Measurements from ENCODE around the gene PSMD12. TPM values are rescaled to one million over a fixed set of nuclear protein-coding genes. Genes with fewer than 3 reads are reported as not detected.

The PSMD12 gene
- total and polyA plus RNA-seq, 9 of the 15 experiments (the other 6 are each of a cell fraction or from before 2014, with no cell fraction given) = 36.6 to 150 (median 65.5) TPM

DNA sequence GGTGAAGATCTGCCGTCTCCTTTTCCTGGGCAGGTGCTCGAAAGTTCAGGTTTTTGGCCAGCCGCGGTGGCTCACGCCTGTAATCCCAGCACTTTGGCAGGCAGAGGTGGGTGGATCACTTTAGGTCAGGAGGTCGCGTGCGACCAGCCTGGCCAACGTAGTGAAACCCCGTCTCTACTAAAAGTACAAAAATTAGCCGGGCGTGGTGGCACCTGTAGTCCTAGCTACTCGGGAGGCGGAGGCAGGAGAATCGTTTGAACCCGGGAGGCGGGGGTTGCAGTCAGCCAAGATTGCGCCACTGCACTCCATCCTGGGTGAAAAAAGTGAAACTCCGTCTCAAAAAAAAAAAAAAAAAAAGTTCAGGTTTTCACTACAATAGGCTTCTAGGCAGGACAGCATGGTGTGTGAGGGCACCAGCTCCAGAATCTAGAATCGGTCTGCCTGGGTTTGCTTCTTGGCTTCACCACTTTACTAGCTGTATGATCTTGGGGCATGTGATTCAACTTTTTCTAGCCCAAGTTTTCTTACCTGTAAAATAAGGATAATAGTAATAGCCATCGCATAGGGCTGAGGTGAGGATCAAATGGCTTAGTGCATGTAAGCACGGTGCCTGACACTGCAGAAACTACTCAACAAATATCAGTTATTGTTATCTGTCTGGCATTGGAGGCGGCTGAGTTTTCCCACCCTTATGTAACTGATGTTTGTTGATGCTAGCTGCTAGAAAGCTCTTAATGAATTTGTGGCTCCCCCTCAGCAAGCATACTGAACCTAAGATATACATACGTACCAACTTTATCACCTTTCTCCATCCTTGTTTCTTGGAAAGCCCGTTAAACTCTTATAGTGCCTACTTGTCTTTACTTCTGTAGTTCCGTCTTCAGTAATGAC is 1.3 kb downstream of the PSMD12 start (continued):
- TF ChIP-seq CBX2 (IDR thresholded peaks at IDR 0.05; ENCODE audit: insufficient read depth, low read length, poor library complexity, severe bottlenecking) (no peak), ZKSCAN1 (IDR thresholded peaks at IDR 0.05; ENCODE audit: low read depth, low read length) (no peak), POLR2G (IDR thresholded peaks at IDR 0.05; ENCODE audit: low read depth, low read length) (0 out of 2 replicates have a peak, but pooled peaks have one; percentile 24), CEBPB (tag; IDR thresholded peaks at IDR 0.05) (peak; percentile 77), NR4A1 (CRISPR knock-in tag; IDR thresholded peaks at IDR 0.05) (no peak), NR4A1 (tag; IDR thresholded peaks at IDR 0.05) (no peak), ZKSCAN8 (CRISPR knock-in tag; IDR thresholded peaks at IDR 0.05) (no peak), ZNF384 (IDR thresholded peaks at IDR 0.05; ENCODE audit: low read depth, low read length) (0 out of 2 replicates have a peak, but pooled peaks have one; percentile 18), MTA3 (IDR thresholded peaks at IDR 0.05; ENCODE audit: borderline replicate concordance) (no peak), RAD51 (IDR thresholded peaks at IDR 0.05; ENCODE audit: borderline replicate concordance, low read depth) (no peak), TBL1XR1 (IDR thresholded peaks at IDR 0.05; ENCODE audit: low read length in 2 of 2) (0 out of 4 replicates have a peak, but pooled peaks of 1 of the 2 experiments have one; percentile 29), RFX1 (IDR thresholded peaks at IDR 0.05) (no peak), NCOR1 (IDR thresholded peaks at IDR 0.05) (peak; percentile 54; the same call in 1 of the 2 replicates), EP300 (IDR thresholded peaks at IDR 0.05; ENCODE audit: low read length) (peak; percentile 19; the same call in 1 of the 2 replicates), ADNP (tag; IDR thresholded peaks at IDR 0.05) (no peak)
- TF ChIP-seq, protein P1, sequence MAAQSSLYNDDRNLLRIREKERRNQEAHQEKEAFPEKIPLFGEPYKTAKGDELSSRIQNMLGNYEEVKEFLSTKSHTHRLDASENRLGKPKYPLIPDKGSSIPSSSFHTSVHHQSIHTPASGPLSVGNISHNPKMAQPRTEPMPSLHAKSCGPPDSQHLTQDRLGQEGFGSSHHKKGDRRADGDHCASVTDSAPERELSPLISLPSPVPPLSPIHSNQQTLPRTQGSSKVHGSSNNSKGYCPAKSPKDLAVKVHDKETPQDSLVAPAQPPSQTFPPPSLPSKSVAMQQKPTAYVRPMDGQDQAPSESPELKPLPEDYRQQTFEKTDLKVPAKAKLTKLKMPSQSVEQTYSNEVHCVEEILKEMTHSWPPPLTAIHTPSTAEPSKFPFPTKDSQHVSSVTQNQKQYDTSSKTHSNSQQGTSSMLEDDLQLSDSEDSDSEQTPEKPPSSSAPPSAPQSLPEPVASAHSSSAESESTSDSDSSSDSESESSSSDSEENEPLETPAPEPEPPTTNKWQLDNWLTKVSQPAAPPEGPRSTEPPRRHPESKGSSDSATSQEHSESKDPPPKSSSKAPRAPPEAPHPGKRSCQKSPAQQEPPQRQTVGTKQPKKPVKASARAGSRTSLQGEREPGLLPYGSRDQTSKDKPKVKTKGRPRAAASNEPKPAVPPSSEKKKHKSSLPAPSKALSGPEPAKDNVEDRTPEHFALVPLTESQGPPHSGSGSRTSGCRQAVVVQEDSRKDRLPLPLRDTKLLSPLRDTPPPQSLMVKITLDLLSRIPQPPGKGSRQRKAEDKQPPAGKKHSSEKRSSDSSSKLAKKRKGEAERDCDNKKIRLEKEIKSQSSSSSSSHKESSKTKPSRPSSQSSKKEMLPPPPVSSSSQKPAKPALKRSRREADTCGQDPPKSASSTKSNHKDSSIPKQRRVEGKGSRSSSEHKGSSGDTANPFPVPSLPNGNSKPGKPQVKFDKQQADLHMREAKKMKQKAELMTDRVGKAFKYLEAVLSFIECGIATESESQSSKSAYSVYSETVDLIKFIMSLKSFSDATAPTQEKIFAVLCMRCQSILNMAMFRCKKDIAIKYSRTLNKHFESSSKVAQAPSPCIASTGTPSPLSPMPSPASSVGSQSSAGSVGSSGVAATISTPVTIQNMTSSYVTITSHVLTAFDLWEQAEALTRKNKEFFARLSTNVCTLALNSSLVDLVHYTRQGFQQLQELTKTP (IDR thresholded peaks at IDR 0.05; ENCODE audit: low read depth in 1 of 2, partially characterized antibody in 2 of 2) = no peak
- TF ChIP-seq, protein P2, sequence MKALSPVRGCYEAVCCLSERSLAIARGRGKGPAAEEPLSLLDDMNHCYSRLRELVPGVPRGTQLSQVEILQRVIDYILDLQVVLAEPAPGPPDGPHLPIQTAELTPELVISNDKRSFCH (CRISPR knock-in tag; IDR thresholded peaks at IDR 0.05) = no peak
- TF ChIP-seq, protein P2 (tag; IDR thresholded peaks at IDR 0.05) = no peak
- TF ChIP-seq, protein P3, sequence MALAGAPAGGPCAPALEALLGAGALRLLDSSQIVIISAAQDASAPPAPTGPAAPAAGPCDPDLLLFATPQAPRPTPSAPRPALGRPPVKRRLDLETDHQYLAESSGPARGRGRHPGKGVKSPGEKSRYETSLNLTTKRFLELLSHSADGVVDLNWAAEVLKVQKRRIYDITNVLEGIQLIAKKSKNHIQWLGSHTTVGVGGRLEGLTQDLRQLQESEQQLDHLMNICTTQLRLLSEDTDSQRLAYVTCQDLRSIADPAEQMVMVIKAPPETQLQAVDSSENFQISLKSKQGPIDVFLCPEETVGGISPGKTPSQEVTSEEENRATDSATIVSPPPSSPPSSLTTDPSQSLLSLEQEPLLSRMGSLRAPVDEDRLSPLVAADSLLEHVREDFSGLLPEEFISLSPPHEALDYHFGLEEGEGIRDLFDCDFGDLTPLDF (CRISPR knock-in tag; IDR thresholded peaks at IDR 0.05) = no peak

Data from K562 (cell line).